Esophagus squamous epithelium (tissue), 5 donors: Measurements from ENCODE around the gene COL1A2. TPM values are rescaled to one million over a fixed set of nuclear protein-coding genes. Genes with fewer than 3 reads are reported as not detected.

Experiments
- DNase-seq: peaks from one replicate; lab custom pipeline; 2025; lab: John Stamatoyannopoulos, UW
- H3K27ac ChIP-seq, 4 donors: fragments of 200-600 bp; sonication (generic); one replicate each; pipeline ENCODE4 v1.5.1; 2016 to 2019; ENCODE audit warnings: mild to moderate bottlenecking in 1 of 4
- H3K27me3 ChIP-seq, 4 donors: fragments of 200-600 bp; sonication (generic); 1 replicate in 3 of 4; 2 replicates in 1 of 4; pipeline versions ENCODE4 v1.5.1 to v1.6.0; 2017 to 2021; ENCODE audit warnings: antibody characterized with exemption in 1 of 4
- H3K36me3 ChIP-seq, 3 donors: fragments of 200-600 bp; sonication (generic); one replicate each; pipeline ENCODE4 v1.5.1; 2016 to 2019
- H3K4me1 ChIP-seq, 3 donors: fragments of 200-600 bp; sonication (generic); one replicate each; pipeline ENCODE4 v1.5.1; 2017 to 2019
- H3K4me3 ChIP-seq, 4 donors: fragments of 200-600 bp; sonication (generic); 1 replicate in 3 of 4; 2 replicates in 1 of 4; pipeline ENCODE4 v1.5.1; 2016 to 2019; ENCODE audit warnings: mild to moderate bottlenecking in 2 of 4, moderate library complexity in 1 of 4
- H3K9me3 ChIP-seq, 3 donors: fragments of 200-600 bp; sonication (generic); one replicate each; pipeline ENCODE4 v1.5.1; 2016 to 2019
- CTCF ChIP-seq, 6 experiments: fragments of 450-650 bp in 4 of 6; fragments of 200-600 bp in 2 of 6; sonication (generic) in 2 of 6; IDR thresholded peaks; one replicate each; pipeline ENCODE4 v1.5.1; 2016 to 2019; ENCODE audit warnings: antibody characterized with exemption in 6 of 6, mild to moderate bottlenecking in 4 of 6, moderate library complexity in 4 of 6
- POLR2A ChIP-seq, 4 donors: fragments of 450-650 bp; IDR thresholded peaks; one replicate each; pipeline ENCODE4 v1.6.1; 2017; ENCODE audit warnings: antibody characterized with exemption in 4 of 4, mild to moderate bottlenecking in 4 of 4, moderate library complexity in 3 of 4
- WGBS, 2 donors: methylation state at CpG; one replicate each; pipeline ENCODE4 v1.1.5; 2018; 5-methylcytosine and 5-hydroxymethylcytosine counted together
- intact Hi-C: fragments of 100-400 bp; cut with DNase I; formaldehyde crosslinking; loops from one replicate; pipeline ENCODE4 v1.15.0; 2022
- total RNA-seq, 4 donors: library from RNA; depleted of rRNA; stranded (reverse); fragments of >200 nt; gene quantifications; one replicate each; pipeline ENCODE4 v1.1.0, GENCODE V29; 2016
- donor health status: DM: yes; HTN: yes; CAD: no.

COL1A2 gene
- total RNA-seq, 4 donors from 2014 or later, result 18.8 to 129 (median 44.3) TPM

DNA sequence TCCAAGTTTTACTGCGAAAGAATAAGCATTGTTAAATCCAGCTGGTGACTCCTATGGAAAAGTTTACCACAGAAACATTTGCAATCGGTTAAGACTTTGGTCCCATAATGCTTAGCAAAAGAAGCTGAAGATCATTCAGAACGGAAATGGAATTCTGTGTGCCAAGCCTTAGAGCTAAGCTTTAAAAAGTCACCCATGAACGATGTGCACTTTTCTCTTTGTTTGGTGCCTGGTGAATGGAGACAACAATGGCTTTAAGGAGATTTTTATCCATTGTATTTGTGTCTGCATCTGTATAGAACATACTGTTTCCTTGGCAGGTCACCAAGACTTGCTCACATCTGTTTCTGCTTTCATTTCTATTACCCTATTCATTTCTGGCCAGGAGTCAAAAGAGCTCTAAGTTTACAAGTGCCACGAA, 26.3 kb upstream of the COL1A2 start:
- H3K9me3 ChIP-seq, result no peaks in the 10 kb centered on the region
- peaks cover 0 to 18% (median 0%) of the 10 kb centered on the region in 3 donors for H3K4me1 ChIP-seq
- intact Hi-C loops, result no loop called here
- H3K27me3 ChIP-seq, result no peaks in the 10 kb centered on the region
- no peaks in the 10 kb centered on the region for H3K36me3 ChIP-seq
- no peak for TF ChIP-seq CTCF (IDR thresholded peaks at IDR 0.05)
- TF ChIP-seq POLR2A (IDR thresholded peaks at IDR 0.05), result no peak
- no peak for DNase-seq
- H3K4me3 ChIP-seq, result peak overlapping the region in 2 of 4 donors; percentile 6 to 43
- peak overlapping the region in 3 of 4 donors; percentile 56 to 68 (median 59) for H3K27ac ChIP-seq
- WGBS, 2 donors, result 12 to 14% methylated on average over 5 of the region's 5 CpGs

GRCh38 chr7:94374231-94374630, 20.5 kb upstream of the COL1A2 start:
- peaks cover 0 to 17% (median 10%) of the 10 kb centered on the region in 3 donors for H3K4me1 ChIP-seq
- 10 to 12% methylated on average over 2 of the region's 2 CpGs for WGBS, 2 donors
- no peak for DNase-seq
- H3K27me3 ChIP-seq, result no peaks in the 10 kb centered on the region
- no peaks in the 10 kb centered on the region for H3K9me3 ChIP-seq
- H3K4me3 ChIP-seq, result peak overlapping the region in 2 of 4 donors; percentile 3 to 47
- intact Hi-C loops, result no loop called here
- peak in 2 of 4 donors; percentile 37 to 52 for TF ChIP-seq POLR2A (IDR thresholded peaks at IDR 0.05)
- no peak for TF ChIP-seq CTCF (IDR thresholded peaks at IDR 0.05)
- H3K36me3 ChIP-seq, result no peaks in the 10 kb centered on the region
- H3K27ac ChIP-seq, result peak overlapping the region; percentile 71 to 89 (median 87)

DNA sequence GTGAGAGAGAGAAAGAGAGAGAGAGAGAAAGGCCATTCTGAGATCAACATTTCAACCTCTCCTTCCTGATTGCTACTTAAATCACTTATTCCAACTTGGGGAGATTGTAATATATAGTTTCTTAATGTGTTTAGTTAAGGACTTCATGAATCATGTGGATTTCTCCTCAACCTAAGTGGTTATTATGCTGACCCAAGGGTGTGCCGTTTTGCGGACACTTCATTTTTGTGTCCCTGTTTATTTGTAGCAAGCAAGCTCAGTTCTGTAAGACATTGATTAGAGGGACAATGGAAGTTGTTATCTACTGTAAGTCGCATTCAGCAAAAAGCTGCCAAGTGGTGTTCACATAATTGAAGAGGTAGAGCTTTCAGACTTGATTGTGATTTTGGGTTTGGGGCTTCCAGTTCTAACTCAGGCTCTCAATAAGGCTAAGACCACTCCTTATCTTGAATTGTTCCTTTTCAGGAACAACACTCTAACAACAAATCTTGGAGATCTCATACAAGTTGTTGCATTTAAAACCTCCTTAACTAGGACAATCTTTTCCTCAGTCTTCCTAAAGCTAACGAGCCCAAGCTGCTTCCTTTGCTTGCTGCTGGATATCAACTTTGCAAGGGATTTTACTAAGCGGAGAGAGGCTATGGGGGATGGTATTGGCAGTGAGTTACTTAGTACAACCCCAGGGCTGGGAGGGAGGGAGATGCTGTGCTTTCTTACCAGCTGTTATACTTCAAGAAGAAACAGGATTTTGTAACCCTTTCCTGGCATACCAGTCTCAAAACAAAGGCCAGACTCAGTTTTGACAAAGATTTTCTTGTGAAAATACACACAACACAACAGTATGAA, 19.8 kb upstream of the COL1A2 start:
- no peaks in the 10 kb centered on the region for H3K9me3 ChIP-seq
- peaks cover 0 to 15% (median 10%) of the 10 kb centered on the region in 3 donors for H3K4me1 ChIP-seq
- peak in 2 of 4 donors; percentile 16 to 17 for TF ChIP-seq POLR2A (IDR thresholded peaks at IDR 0.05)
- no peak for TF ChIP-seq CTCF (IDR thresholded peaks at IDR 0.05)
- H3K27me3 ChIP-seq, result no peaks in the 10 kb centered on the region
- H3K4me3 ChIP-seq, result peak overlapping the region in 2 of 4 donors; percentile 3 to 47
- intact Hi-C loops, result no loop called here
- no peaks in the 10 kb centered on the region for H3K36me3 ChIP-seq
- whole genome bisulfite sequencing, 2 donors, result 27 to 33% methylated on average over 5 of the region's 5 CpGs
- peak overlapping the region; percentile 71 to 89 (median 87) for H3K27ac ChIP-seq
- DNase-seq, result no peak

DNA sequence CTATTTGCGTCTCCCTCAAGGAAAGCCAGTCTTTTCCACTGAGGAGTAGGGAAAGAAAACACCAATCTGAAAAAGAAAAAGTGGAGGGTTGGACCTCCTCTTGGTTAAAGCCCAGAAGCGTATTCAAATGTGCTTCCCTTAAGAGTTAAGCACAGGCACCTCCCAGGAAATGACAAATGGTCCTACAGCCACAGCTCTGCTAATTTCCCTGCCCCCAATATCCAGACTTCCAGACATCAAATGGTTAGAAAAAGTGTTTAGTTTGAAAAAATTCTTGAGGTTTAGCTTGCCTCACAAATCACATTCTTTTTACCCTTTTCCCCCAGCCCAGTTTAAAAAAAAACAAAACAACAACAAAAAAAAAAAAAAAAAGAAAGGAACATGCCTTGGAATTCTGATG, 19.0 kb upstream of the COL1A2 start:
- no peaks in the 10 kb centered on the region for H3K36me3 ChIP-seq
- TF ChIP-seq CTCF (IDR thresholded peaks at IDR 0.05), result no peak
- no peak for TF ChIP-seq POLR2A (IDR thresholded peaks at IDR 0.05)
- intact Hi-C loops, result no loop called here
- peaks cover 0 to 15% (median 10%) of the 10 kb centered on the region in 3 donors for H3K4me1 ChIP-seq
- H3K4me3 ChIP-seq, result peak overlapping the region in 1 of 4 donors; percentile 47
- WGBS, 2 donors, result 14 to 32% methylated on average over 1 to 2 of the region's 2 CpGs
- no peaks in the 10 kb centered on the region for H3K9me3 ChIP-seq
- H3K27ac ChIP-seq, result peak overlapping the region; percentile 71 to 89 (median 87)
- H3K27me3 ChIP-seq, result no peaks in the 10 kb centered on the region
- DNase-seq, result no peak

DNA sequence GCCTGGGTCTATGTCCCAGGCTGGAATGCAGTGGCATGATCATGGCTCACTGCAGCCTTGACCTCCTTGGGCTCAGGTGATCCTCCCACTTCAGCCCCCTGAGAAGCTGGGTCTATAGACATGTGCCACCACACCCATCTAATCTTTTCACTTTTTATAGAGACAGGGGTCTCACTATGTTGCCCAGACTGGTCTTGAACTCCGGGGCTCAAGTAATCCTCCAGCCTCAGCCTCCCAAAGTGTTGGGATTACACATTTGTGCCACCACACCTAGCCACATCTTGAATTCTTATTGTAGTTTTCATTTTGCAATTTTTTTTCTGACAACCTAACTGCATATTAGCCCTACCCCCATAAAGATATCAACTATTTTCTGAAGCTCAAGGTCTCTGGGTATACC, 18.4 kb upstream of the COL1A2 start:
- intact Hi-C loops, result no loop called here
- Histone ChIP-seq H3K9me3 (no peaks in the 10 kb centered on the region), H3K27me3 (no peaks in the 10 kb centered on the region), H3K36me3 (no peaks in the 10 kb centered on the region), H3K4me3 (no peak overlapping the region), H3K27ac (peak overlapping the region; percentile 61 to 89 (median 78)), H3K4me1 (peaks cover 0 to 15% (median 10%) of the 10 kb centered on the region in 3 donors)
- DNase-seq, result no peak
- no peak for TF ChIP-seq POLR2A (IDR thresholded peaks at IDR 0.05)
- 57 to 88% methylated on average over 1 of the region's 1 CpG for WGBS, 2 donors
